Mesendoderm (in vitro differentiated cells): ENCODE measurements around the gene RNF144B.
A peak's percentile ranks its signal among the peaks of the same experiment; 100 is the strongest.

Experiments used
- DNase-seq: peaks from one replicate; pipeline ENCODE4 v3.0.0; 2013
- H2AK5ac ChIP-seq: 2 replicates; pipeline ENCODE4 v1.6.1; 2013; ENCODE audit warnings: low read length, inconsistent platforms
- H2BK120ac ChIP-seq: 2 replicates; pipeline ENCODE4 v1.6.1; 2013; ENCODE audit warnings: low read depth, mild to moderate bottlenecking, low read length, moderate library complexity, mixed read lengths
- H2BK15ac ChIP-seq: replicated peaks from 2 replicates; pipeline ENCODE4 v1.6.1; 2013; ENCODE audit warnings: low read depth, mild to moderate bottlenecking, moderate library complexity
- H2BK5ac ChIP-seq: 2 replicates; pipeline ENCODE4 v1.6.1; 2013; ENCODE audit warnings: low read length, inconsistent platforms
- H3K18ac ChIP-seq: 2 replicates; pipeline ENCODE4 v1.6.1; 2013; ENCODE audit warnings: mild to moderate bottlenecking, low read length, mixed read lengths
- H3K23ac ChIP-seq: one replicate; pipeline ENCODE4 v1.6.1; 2013; ENCODE audit warnings: low read length
- H3K27ac ChIP-seq: 2 replicates; pipeline ENCODE4 v1.5.1; 2013; ENCODE audit warnings: low read depth, mild to moderate bottlenecking, inconsistent platforms, low read length, moderate library complexity
- H3K27me3 ChIP-seq: 2 replicates; pipeline ENCODE4 v1.6.1; 2013; ENCODE audit warnings: low read length, control low read depth, mild to moderate bottlenecking, inconsistent platforms; ENCODE audit not compliant: insufficient read depth, poor library complexity
- H3K36me3 ChIP-seq: 2 replicates; pipeline ENCODE4 v1.6.1; 2013; ENCODE audit warnings: low read length, inconsistent platforms; ENCODE audit not compliant: control insufficient read depth, insufficient read depth
- H3K4ac ChIP-seq: one replicate; pipeline ENCODE4 v1.6.1; 2013; ENCODE audit warnings: low read depth, mild to moderate bottlenecking, low read length, moderate library complexity
- H3K4me1 ChIP-seq: 2 replicates; pipeline ENCODE4 v1.6.1; 2013; ENCODE audit warnings: low read depth, low read length, inconsistent platforms; ENCODE audit not compliant: control insufficient read depth
- H3K4me2 ChIP-seq: 2 replicates; pipeline ENCODE4 v1.6.1; 2013; ENCODE audit warnings: low read length
- H3K4me3 ChIP-seq: 2 replicates; pipeline ENCODE4 v1.5.1; 2013; ENCODE audit warnings: mild to moderate bottlenecking, low read length
- H3K56ac ChIP-seq: one replicate; pipeline ENCODE4 v1.6.1; 2013; ENCODE audit warnings: low read length
- H3K79me1 ChIP-seq: 2 replicates; pipeline ENCODE4 v1.6.1; 2013; ENCODE audit warnings: low read length, inconsistent platforms
- H3K79me2 ChIP-seq: 2 replicates; pipeline ENCODE4 v1.6.1; 2013; ENCODE audit warnings: mild to moderate bottlenecking, low read length; ENCODE audit not compliant: control insufficient read depth, insufficient read depth
- H3K9ac ChIP-seq: 2 replicates; pipeline ENCODE4 v1.6.1; 2013; ENCODE audit warnings: low read length, inconsistent platforms
- H4K5ac ChIP-seq: one replicate; pipeline ENCODE4 v1.6.1; 2013; ENCODE audit warnings: low read length
- H4K8ac ChIP-seq: one replicate; pipeline ENCODE4 v1.6.1; 2013; ENCODE audit warnings: low read depth, mild to moderate bottlenecking, control low read depth, low read length, moderate library complexity
- WGBS: extraction: QIAGEN DNeasy Blood & Tissue Kit; methylation state at CpG from one replicate; pipeline ENCODE4 v1.1.7; 2013; ENCODE audit warnings: low lambda C conversion rate, missing lambda C conversion rate; ENCODE audit not compliant: insufficient coverage; ENCODE audit errors: extremely low coverage; 5-methylcytosine and 5-hydroxymethylcytosine counted together

RNF144B gene

DNA sequence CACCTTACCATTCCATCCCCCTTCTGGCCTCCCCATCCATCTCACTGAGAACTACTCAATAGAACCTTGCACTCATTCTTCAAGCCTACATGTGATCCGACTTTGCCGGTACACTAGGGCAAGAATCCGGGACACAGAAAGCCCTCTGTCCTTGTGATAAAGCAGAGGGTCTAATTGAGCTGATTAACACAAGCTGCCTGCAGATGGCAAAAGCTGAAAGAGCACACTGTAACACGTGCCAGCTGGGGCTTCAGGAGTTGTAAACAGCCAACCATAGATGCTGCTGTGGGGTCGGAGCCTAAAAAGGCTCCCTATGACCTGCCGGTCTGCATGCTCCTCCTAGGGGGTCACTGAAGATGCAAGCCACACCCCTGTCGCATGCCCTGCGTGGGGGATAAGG is 124.1 kb downstream of the RNF144B start:
- Histone ChIP-seq H3K27me3 (no peaks in the 10 kb centered on the region), H3K23ac (no peak overlapping the region), H3K36me3 (no peaks in the 10 kb centered on the region), H3K79me1 (no peaks in the 10 kb centered on the region), H3K4me2 (no peak overlapping the region), H2BK15ac (no peak overlapping the region), H3K56ac (no peak overlapping the region), H2BK120ac (no peak overlapping the region), H3K9ac (no peak overlapping the region), H3K79me2 (no peaks in the 10 kb centered on the region), H3K4me1 (no peaks in the 10 kb centered on the region), H3K27ac (no peak overlapping the region), H4K8ac (no peak overlapping the region), H2BK5ac (no peak overlapping the region), H4K5ac (no peak overlapping the region), H3K4ac (no peak overlapping the region), H2AK5ac (no peak overlapping the region), H3K18ac (no peak overlapping the region), H3K4me3 (no peak overlapping the region)
- WGBS, result no CpG with 5 or more reads among the region's 8 CpGs
- DNase-seq, result no peak

DNA sequence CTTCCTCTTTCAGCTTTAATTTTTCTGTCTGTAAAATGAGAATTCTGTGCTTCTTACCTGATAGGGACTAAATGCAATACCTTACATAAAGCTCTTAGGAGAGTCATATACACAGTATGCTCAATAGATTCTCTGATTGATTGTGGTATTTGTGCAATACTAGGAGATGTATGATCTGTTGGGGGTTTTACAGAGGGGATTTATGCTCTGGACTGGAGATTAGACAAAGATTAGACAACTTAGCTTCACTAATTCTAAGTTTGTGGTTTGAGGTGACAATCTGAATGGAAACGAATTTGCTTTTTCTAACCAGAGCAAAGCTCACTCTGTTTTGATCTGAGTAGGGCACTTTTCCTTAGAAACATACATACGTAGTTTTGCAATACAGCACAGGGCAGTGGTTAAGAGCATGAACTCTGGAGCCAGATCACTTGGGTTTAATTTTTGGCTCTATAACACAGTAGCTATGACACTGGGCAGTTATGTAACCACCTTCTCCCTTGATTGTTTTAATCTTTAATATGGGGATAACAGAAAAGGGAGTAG is 126.2 kb downstream of the RNF144B start:
- H2BK15ac ChIP-seq, result no peak overlapping the region
- H4K8ac ChIP-seq, result no peak overlapping the region
- H3K18ac ChIP-seq, result no peak overlapping the region
- H4K5ac ChIP-seq, result no peak overlapping the region
- H3K27ac ChIP-seq, result no peak overlapping the region
- no peak overlapping the region for H2BK120ac ChIP-seq
- H3K27me3 ChIP-seq, result no peaks in the 10 kb centered on the region
- DNase-seq, result no peak
- H3K4me1 ChIP-seq, result no peaks in the 10 kb centered on the region
- no peak overlapping the region for H3K23ac ChIP-seq
- no peak overlapping the region for H3K4me3 ChIP-seq
- H3K9ac ChIP-seq, result no peak overlapping the region
- no peak overlapping the region for H3K4me2 ChIP-seq
- H3K56ac ChIP-seq, result no peak overlapping the region
- H2BK5ac ChIP-seq, result no peak overlapping the region
- H3K79me2 ChIP-seq, result no peaks in the 10 kb centered on the region
- H3K36me3 ChIP-seq, result no peaks in the 10 kb centered on the region
- no peak overlapping the region for H2AK5ac ChIP-seq
- no peaks in the 10 kb centered on the region for H3K79me1 ChIP-seq
- no peak overlapping the region for H3K4ac ChIP-seq
- no CpG with 5 or more reads among the region's 2 CpGs for WGBS

- no peak overlapping the region for H4K5ac ChIP-seq
- WGBS, result no CpG with 5 or more reads among the region's 7 CpGs
Observed at GRCh38 chr6:18514180-18514579, 127.0 kb downstream of the RNF144B start.

DNA sequence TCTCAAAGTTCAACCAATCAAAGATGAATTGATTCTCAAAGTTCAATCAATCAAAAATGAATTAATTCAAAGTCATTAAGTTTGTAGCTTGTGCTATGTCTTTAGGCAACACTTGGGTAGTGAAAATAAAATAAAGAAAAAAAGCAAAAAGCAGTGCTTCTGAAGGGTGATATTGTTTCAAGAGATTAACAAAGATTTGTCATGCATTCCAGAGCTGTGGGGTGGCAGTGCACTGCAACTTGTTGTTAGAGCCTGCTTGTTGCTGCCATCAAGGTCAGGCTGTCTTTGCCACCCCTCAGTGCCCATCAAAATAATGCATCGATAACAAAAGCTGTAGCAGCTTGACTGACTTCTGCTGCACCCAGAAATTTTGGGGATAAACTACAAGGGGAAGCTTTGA is 128.6 kb downstream of the RNF144B start:
- H3K36me3 ChIP-seq, result no peaks in the 10 kb centered on the region
- no peak overlapping the region for H2AK5ac ChIP-seq
- H3K56ac ChIP-seq, result no peak overlapping the region
- no peaks in the 10 kb centered on the region for H3K27me3 ChIP-seq
- no peak overlapping the region for H4K5ac ChIP-seq
- peak; percentile 26 for DNase-seq
- H3K4me1 ChIP-seq, result no peaks in the 10 kb centered on the region
- no peak overlapping the region for H3K4me3 ChIP-seq
- H3K9ac ChIP-seq, result no peak overlapping the region
- H3K18ac ChIP-seq, result no peak overlapping the region
- H3K27ac ChIP-seq, result no peak overlapping the region
- H4K8ac ChIP-seq, result no peak overlapping the region
- H2BK5ac ChIP-seq, result no peak overlapping the region
- H3K4ac ChIP-seq, result no peak overlapping the region
- no peak overlapping the region for H3K23ac ChIP-seq
- WGBS, result no CpG with 5 or more reads among the region's 1 CpG
- no peak overlapping the region for H2BK15ac ChIP-seq
- no peaks in the 10 kb centered on the region for H3K79me1 ChIP-seq
- no peak overlapping the region for H3K4me2 ChIP-seq
- no peak overlapping the region for H2BK120ac ChIP-seq
- no peaks in the 10 kb centered on the region for H3K79me2 ChIP-seq

More at GRCh38 chr6:18514180-18514579, 127.0 kb downstream of the RNF144B start:
- no peaks in the 10 kb centered on the region for H3K79me1 ChIP-seq
- no peak overlapping the region for H2AK5ac ChIP-seq
- no peak overlapping the region for H3K56ac ChIP-seq
- no peaks in the 10 kb centered on the region for H3K36me3 ChIP-seq
- H3K4me1 ChIP-seq, result no peaks in the 10 kb centered on the region
- no peak overlapping the region for H3K4me2 ChIP-seq
- H3K4me3 ChIP-seq, result no peak overlapping the region
- DNase-seq, result no peak
- H3K23ac ChIP-seq, result no peak overlapping the region
- H3K27me3 ChIP-seq, result no peaks in the 10 kb centered on the region
- H3K4ac ChIP-seq, result no peak overlapping the region
- no peak overlapping the region for H2BK120ac ChIP-seq
- H2BK5ac ChIP-seq, result no peak overlapping the region
- no peak overlapping the region for H4K8ac ChIP-seq
- no peaks in the 10 kb centered on the region for H3K79me2 ChIP-seq
- H3K27ac ChIP-seq, result no peak overlapping the region
- H2BK15ac ChIP-seq, result no peak overlapping the region
- H3K18ac ChIP-seq, result no peak overlapping the region
- H3K9ac ChIP-seq, result no peak overlapping the region
